Measurements from ENCODE around the gene SNAPC2. TPM values are rescaled to one million over a fixed set of nuclear protein-coding genes. Genes with fewer than 3 reads are reported as not detected.

SNAPC2 gene
- total and polyA plus RNA-seq, 4 donors: 7.6 to 32.1 (median 21.1) TPM

DNA sequence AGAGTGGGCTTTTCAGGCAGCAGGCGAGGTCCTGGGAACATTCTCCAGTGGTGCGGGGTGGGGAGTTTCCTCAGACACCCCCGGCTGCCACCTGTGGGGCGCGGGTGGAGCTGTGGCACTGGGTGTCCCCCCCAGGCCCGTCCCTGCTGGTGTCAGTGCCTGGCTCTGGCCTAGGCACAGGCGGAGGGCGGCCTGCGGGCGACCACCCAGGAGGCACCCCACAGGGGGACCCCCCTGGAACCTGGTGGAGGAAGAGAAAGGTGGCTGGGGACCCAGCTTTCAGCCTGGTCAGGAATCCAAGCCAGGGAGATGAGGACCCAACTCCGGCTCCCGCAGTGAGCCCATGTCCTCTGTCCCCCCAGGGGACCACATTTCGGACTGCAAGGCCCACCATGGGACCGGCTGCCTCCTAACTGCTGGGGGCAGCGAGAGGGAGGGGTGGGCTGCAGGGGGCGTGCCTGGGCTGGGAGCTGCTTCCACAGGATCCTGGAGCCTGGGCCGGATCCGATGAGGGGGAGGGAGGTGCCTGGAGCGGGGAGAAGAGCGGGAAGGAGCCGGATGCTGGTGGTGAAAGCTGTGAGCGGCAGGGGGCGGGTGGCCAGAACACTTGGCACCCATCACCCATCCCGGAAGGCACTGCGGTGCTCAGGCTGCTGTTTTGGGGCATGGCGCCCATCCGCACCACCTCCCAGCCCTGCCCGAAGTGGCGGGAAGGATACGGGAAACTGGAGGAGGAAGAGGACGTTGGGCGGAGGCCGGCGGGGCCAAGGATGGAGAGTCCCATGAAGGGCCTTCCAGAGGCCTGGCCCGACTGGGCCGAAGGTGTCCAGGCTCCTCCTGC, 11.3 kb downstream of the SNAPC2 start:
- TF ChIP-seq, protein P1, sequence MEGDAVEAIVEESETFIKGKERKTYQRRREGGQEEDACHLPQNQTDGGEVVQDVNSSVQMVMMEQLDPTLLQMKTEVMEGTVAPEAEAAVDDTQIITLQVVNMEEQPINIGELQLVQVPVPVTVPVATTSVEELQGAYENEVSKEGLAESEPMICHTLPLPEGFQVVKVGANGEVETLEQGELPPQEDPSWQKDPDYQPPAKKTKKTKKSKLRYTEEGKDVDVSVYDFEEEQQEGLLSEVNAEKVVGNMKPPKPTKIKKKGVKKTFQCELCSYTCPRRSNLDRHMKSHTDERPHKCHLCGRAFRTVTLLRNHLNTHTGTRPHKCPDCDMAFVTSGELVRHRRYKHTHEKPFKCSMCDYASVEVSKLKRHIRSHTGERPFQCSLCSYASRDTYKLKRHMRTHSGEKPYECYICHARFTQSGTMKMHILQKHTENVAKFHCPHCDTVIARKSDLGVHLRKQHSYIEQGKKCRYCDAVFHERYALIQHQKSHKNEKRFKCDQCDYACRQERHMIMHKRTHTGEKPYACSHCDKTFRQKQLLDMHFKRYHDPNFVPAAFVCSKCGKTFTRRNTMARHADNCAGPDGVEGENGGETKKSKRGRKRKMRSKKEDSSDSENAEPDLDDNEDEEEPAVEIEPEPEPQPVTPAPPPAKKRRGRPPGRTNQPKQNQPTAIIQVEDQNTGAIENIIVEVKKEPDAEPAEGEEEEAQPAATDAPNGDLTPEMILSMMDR (IDR thresholded peaks at IDR 0.05; ENCODE audit: control extremely low read depth, extremely low read depth): no peak
- no peak for DNase-seq
- Histone ChIP-seq H3K27me3 (ENCODE audit: control insufficient read depth in 3 of 3, insufficient read depth in 3 of 3, low read length in 2 of 3) (no peaks in the 10 kb centered on the region), H3K9me3 (ENCODE audit: control insufficient read depth in 4 of 4, insufficient read depth in 3 of 4, low read length in 3 of 4) (no peaks in the 10 kb centered on the region), H3K4me1 (ENCODE audit: control insufficient read depth in 5 of 5, insufficient read depth in 5 of 5, low read length in 5 of 5) (peaks cover 0 to 19% (median under 1%) of the 10 kb centered on the region in 5 donors), H3K4me3 (no peak overlapping the region), H3K9ac (ENCODE audit: insufficient read depth in 1 of 2, low read length in 2 of 2) (no peak overlapping the region), H3K27ac (ENCODE audit: low read depth in 1 of 2, low read length in 1 of 2) (no peak overlapping the region), H3K36me3 (ENCODE audit: control insufficient read depth in 4 of 4, insufficient read depth in 4 of 4, low read length in 4 of 4) (peaks cover 18 to 63% (median 27%) of the 10 kb centered on the region in 4 donors)
- ATAC-seq (ENCODE audit: insufficient read depth, low FRiP score): no peak
- 90 to 92% methylated on average over 36 of the region's 36 CpGs for WGBS, 2 donors

DNA sequence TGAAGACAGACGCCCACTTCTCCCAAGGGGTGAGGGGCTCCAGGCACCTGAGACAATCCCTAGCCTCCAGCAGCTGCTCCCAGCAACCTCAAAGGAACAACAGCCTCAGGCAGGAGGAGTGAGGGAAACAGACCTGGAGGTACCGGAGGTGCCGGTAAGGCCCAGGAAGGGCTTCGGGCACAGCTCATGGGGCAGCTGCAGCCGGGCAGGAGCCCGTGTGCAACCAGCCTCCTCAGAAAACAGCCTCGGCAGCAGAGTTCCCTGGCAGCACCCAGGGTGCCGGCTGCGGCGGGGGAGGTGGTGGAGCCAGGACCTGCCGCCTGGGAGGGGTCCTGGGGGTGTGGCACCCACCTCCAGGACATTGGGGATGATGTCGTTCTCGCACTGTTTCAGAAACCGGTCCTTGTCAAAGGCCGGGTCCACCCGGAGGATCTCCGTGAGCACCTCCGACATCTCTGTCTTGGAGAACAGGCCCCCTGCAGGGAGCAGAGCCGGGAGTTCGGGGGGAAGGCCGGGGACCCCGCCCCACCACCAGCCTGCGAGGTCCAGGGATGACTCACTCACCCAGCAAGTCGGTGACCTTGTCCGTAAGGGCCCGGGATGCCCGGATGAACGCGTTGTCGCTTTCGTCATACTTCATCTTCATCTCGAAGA, 12.3 kb downstream of the SNAPC2 start:
- 94% methylated on average over 32 of the region's 32 CpGs for WGBS, 2 donors
- H3K27me3 ChIP-seq (ENCODE audit: control insufficient read depth in 3 of 3, insufficient read depth in 3 of 3, low read length in 2 of 3): no peaks in the 10 kb centered on the region
- H3K9me3 ChIP-seq (ENCODE audit: control insufficient read depth in 4 of 4, insufficient read depth in 3 of 4, low read length in 3 of 4): no peaks in the 10 kb centered on the region
- DNase-seq: no peak
- no peak overlapping the region for H3K4me3 ChIP-seq
- ATAC-seq (ENCODE audit: insufficient read depth, low FRiP score): no peak
- TF ChIP-seq, protein P1 (IDR thresholded peaks at IDR 0.05; ENCODE audit: control extremely low read depth, extremely low read depth): no peak
- peaks cover 20 to 65% (median 27%) of the 10 kb centered on the region in 4 donors for H3K36me3 ChIP-seq (ENCODE audit: control insufficient read depth in 4 of 4, insufficient read depth in 4 of 4, low read length in 4 of 4)
- no peak overlapping the region for H3K9ac ChIP-seq (ENCODE audit: insufficient read depth in 1 of 2, low read length in 2 of 2)
- peaks cover 0 to 17% (median 0%) of the 10 kb centered on the region in 5 donors for H3K4me1 ChIP-seq (ENCODE audit: control insufficient read depth in 5 of 5, insufficient read depth in 5 of 5, low read length in 5 of 5)
- H3K27ac ChIP-seq (ENCODE audit: low read depth in 1 of 2, low read length in 1 of 2): no peak overlapping the region

DNA sequence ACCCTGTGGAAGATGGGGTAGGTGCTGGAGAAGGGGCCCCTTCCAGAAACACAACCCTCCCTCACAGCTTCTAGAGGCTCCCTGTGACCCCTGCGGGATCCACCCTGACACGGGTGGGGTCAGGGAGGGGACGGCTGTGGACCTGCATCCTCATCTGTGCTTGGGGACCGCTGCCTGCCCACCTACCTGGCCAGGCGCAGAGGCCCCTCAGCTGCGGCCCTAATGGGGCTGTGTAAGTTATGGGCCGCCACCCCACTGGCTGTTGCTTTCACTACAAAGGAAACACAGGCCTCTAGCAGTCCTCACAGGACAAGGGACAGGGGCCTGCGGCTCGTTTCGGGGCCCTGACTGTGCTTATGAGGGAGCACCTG, 12.8 kb downstream of the SNAPC2 start:
- peaks cover 20 to 67% (median 27%) of the 10 kb centered on the region in 4 donors for H3K36me3 ChIP-seq (ENCODE audit: control insufficient read depth in 4 of 4, insufficient read depth in 4 of 4, low read length in 4 of 4)
- H3K9ac ChIP-seq (ENCODE audit: insufficient read depth in 1 of 2, low read length in 2 of 2): no peak overlapping the region
- H3K27me3 ChIP-seq (ENCODE audit: control insufficient read depth in 3 of 3, insufficient read depth in 3 of 3, low read length in 2 of 3): no peaks in the 10 kb centered on the region
- TF ChIP-seq, protein P1 (IDR thresholded peaks at IDR 0.05; ENCODE audit: control extremely low read depth, extremely low read depth): no peak
- DNase-seq: no peak
- 96 to 98% methylated on average over 10 of the region's 10 CpGs for WGBS, 2 donors
- no peak for ATAC-seq (ENCODE audit: insufficient read depth, low FRiP score)
- H3K9me3 ChIP-seq (ENCODE audit: control insufficient read depth in 4 of 4, insufficient read depth in 3 of 4, low read length in 3 of 4): no peaks in the 10 kb centered on the region
- no peak overlapping the region for H3K4me3 ChIP-seq
- H3K27ac ChIP-seq (ENCODE audit: low read depth in 1 of 2, low read length in 1 of 2): no peak overlapping the region
- H3K4me1 ChIP-seq (ENCODE audit: control insufficient read depth in 5 of 5, insufficient read depth in 5 of 5, low read length in 5 of 5): peaks cover 0 to 15% (median 0%) of the 10 kb centered on the region in 5 donors

All from lung (tissue), 12 donors.